Type B pancreatic cell (in vitro differentiated cells): ENCODE measurements around the gene ZSWIM2. TPM values are rescaled to one million over a fixed set of nuclear protein-coding genes. Genes with fewer than 3 reads are reported as not detected.

Experiments used
- total RNA-seq: library from RNA; stranded (reverse); gene quantifications from 2 replicates; pipeline ENCODE4 v1.2.1, GENCODE V29; 2021; ENCODE audit warnings: low replicate concordance

The ZSWIM2 gene
- total RNA-seq, 1 donor from 2014 or later, result not detected

Other genes with a start within 250 kb of the ZSWIM2 start
- gene FAM171B, start 155.1 kb downstream of the ZSWIM2 start, total RNA-seq, result 7.4 and 21.2 TPM in 2 replicates